HEK293 (cell line): ENCODE measurements around the gene NXPE4.

Source experiments
- CTCF ChIA-PET: fragments of 350-600 bp; formaldehyde crosslinking; extraction: SDS; loops from one replicate; lab custom pipeline; 2021; ENCODE audit warnings: antibody characterized with exemption; lab: Yijun Ruan, JAX
- POLR2A ChIA-PET: fragments of 300-600 bp; formaldehyde crosslinking; extraction: SDS; loops from one replicate; lab custom pipeline; 2020; ENCODE audit warnings: antibody characterized with exemption, inconsistent platforms; lab: Yijun Ruan, JAX
- H3K27ac ChIP-seq: fragments of 200-500 bp; sonication (Bioruptor generic); 2 replicates; pipeline ENCODE4 v1.5.1; 2014; ENCODE audit warnings: low read depth, low read length, control low read depth, inconsistent platforms; ENCODE audit errors: extremely low read depth
- H3K36me3 ChIP-seq, 2 experiments: fragments of 200-500 bp in 1 of 2; sonication (Bioruptor generic) in 1 of 2; 1 replicate in 1 of 2; 2 replicates in 1 of 2; pipeline ENCODE4 v1.5.1; 2014 to 2017; ENCODE audit warnings: inconsistent platforms in 2 of 2, low read length in 2 of 2; ENCODE audit not compliant: control insufficient read depth in 2 of 2, insufficient read depth in 1 of 2
- H3K4me1 ChIP-seq: fragments of 200-500 bp; sonication (Bioruptor generic); 2 replicates; pipeline ENCODE4 v1.5.1; 2014; ENCODE audit warnings: mild to moderate bottlenecking, low read length, inconsistent platforms; ENCODE audit not compliant: control insufficient read depth, insufficient read depth
- H3K4me3 ChIP-seq: 2 replicates; pipeline ENCODE4 v1.5.1; 2011; ENCODE audit warnings: low read depth, mild to moderate bottlenecking, control low read depth, low read length, moderate library complexity
- H3K9me3 ChIP-seq: fragments of 200-500 bp; sonication (Bioruptor generic); 2 replicates; pipeline ENCODE4 v1.5.1; 2014; ENCODE audit warnings: low read depth, low read length, inconsistent platforms; ENCODE audit not compliant: control insufficient read depth, insufficient read depth
- HOXD13 ChIP-seq: sonication (generic); formaldehyde crosslinking; IDR thresholded peaks from 2 replicates; pipeline ENCODE4 v1.8.0; 2022; ENCODE audit warnings: missing genetic modification reagents, borderline replicate concordance
- KLF8 ChIP-seq: fragments of 450-650 bp; formaldehyde crosslinking; IDR thresholded peaks from 2 replicates; pipeline ENCODE4 v1.5.1; 2016; ENCODE audit warnings: missing biosample characterization, missing genetic modification characterization
- SETDB1 ChIP-seq: IDR thresholded peaks from one replicate; pipeline ENCODE4 v1.6.1; 2017; ENCODE audit warnings: mild to moderate bottlenecking, low read length, moderate library complexity, mixed read lengths; ENCODE audit not compliant: insufficient read length
- TRIM28 ChIP-seq: IDR thresholded peaks from 2 replicates; pipeline ENCODE4 v1.6.1; 2011; ENCODE audit warnings: low read length, control low read depth, borderline replicate concordance
- TSHZ1 ChIP-seq: fragments of 450-650 bp; formaldehyde crosslinking; IDR thresholded peaks from 2 replicates; pipeline ENCODE4 v1.5.1; 2016; ENCODE audit warnings: missing biosample characterization, missing genetic modification characterization, borderline replicate concordance
- YY1 ChIP-seq: fragments of 450-650 bp; formaldehyde crosslinking; IDR thresholded peaks from 2 replicates; pipeline ENCODE4 v1.5.1; 2018; ENCODE audit warnings: missing biosample characterization, missing genetic modification characterization
- ZBTB8A ChIP-seq: fragments of 450-650 bp; formaldehyde crosslinking; IDR thresholded peaks from 2 replicates; pipeline ENCODE4 v1.5.1; 2016; ENCODE audit warnings: missing biosample characterization, missing genetic modification characterization
- ZEB2 ChIP-seq: fragments of 450-650 bp; formaldehyde crosslinking; IDR thresholded peaks from 2 replicates; pipeline ENCODE4 v1.5.1; 2016; ENCODE audit warnings: missing biosample characterization, missing genetic modification characterization
- ZNF121 ChIP-seq: fragments of 450-650 bp; formaldehyde crosslinking; IDR thresholded peaks from 2 replicates; pipeline ENCODE4 v1.5.1; 2016; ENCODE audit warnings: missing biosample characterization, missing genetic modification characterization
- ZNF146 ChIP-seq: fragments of 450-650 bp; formaldehyde crosslinking; IDR thresholded peaks from 2 replicates; pipeline ENCODE4 v1.5.1; 2016; ENCODE audit warnings: missing biosample characterization, missing genetic modification characterization
- ZNF148 ChIP-seq: fragments of 450-650 bp; formaldehyde crosslinking; IDR thresholded peaks from 2 replicates; pipeline ENCODE4 v1.5.0; 2017; ENCODE audit warnings: missing biosample characterization, missing genetic modification characterization, borderline replicate concordance
- ZNF184 ChIP-seq: fragments of 450-650 bp; IDR thresholded peaks from 2 replicates; pipeline ENCODE4 v1.5.1; 2018; ENCODE audit warnings: missing biosample characterization, mild to moderate bottlenecking, missing genetic modification characterization
- ZNF19 ChIP-seq: fragments of 450-650 bp; formaldehyde crosslinking; IDR thresholded peaks from 2 replicates; pipeline ENCODE4; 2016; ENCODE audit warnings: missing biosample characterization, missing genetic modification characterization, low read depth
- ZNF23 ChIP-seq: fragments of 450-650 bp; formaldehyde crosslinking; IDR thresholded peaks from 2 replicates; pipeline ENCODE4 v1.5.1; 2016; ENCODE audit warnings: missing biosample characterization, missing genetic modification characterization, borderline replicate concordance
- ZNF239 ChIP-seq: fragments of 450-650 bp; formaldehyde crosslinking; IDR thresholded peaks from 2 replicates; pipeline ENCODE4 v1.5.1; 2016; ENCODE audit warnings: missing biosample characterization, missing genetic modification characterization
- ZNF302 ChIP-seq: fragments of 450-650 bp; formaldehyde crosslinking; IDR thresholded peaks from 2 replicates; pipeline ENCODE4 v1.5.1; 2016; ENCODE audit warnings: missing biosample characterization, missing genetic modification characterization, low read depth
- ZNF37A ChIP-seq: fragments of 450-650 bp; IDR thresholded peaks from 2 replicates; pipeline ENCODE4 v1.5.1; 2018; ENCODE audit warnings: missing biosample characterization, missing genetic modification characterization
- ZNF404 ChIP-seq: fragments of 450-650 bp; formaldehyde crosslinking; IDR thresholded peaks from 2 replicates; pipeline ENCODE4 v1.5.1; 2017; ENCODE audit warnings: missing biosample characterization, missing genetic modification characterization
- ZNF416 ChIP-seq: fragments of 450-650 bp; formaldehyde crosslinking; IDR thresholded peaks from 2 replicates; pipeline ENCODE4 v1.5.1; 2016; ENCODE audit warnings: missing biosample characterization, missing genetic modification characterization
- ZNF449 ChIP-seq: fragments of 450-650 bp; formaldehyde crosslinking; IDR thresholded peaks from 2 replicates; pipeline ENCODE4 v1.5.1; 2017; ENCODE audit warnings: missing biosample characterization, mild to moderate bottlenecking, missing genetic modification characterization, moderate library complexity
- ZNF501 ChIP-seq: fragments of 450-650 bp; formaldehyde crosslinking; IDR thresholded peaks from 2 replicates; pipeline ENCODE4 v1.5.1; 2016; ENCODE audit warnings: missing biosample characterization, missing genetic modification characterization
- ZNF555 ChIP-seq: fragments of 450-650 bp; formaldehyde crosslinking; conservative IDR thresholded peaks from 2 replicates; pipeline ENCODE4 v1.5.1; 2017; ENCODE audit warnings: missing biosample characterization, mild to moderate bottlenecking, missing genetic modification characterization, inconsistent platforms
- ZNF560 ChIP-seq: fragments of 450-650 bp; formaldehyde crosslinking; IDR thresholded peaks from 2 replicates; pipeline ENCODE4 v1.5.1; 2017; ENCODE audit warnings: missing biosample characterization, missing genetic modification characterization, borderline replicate concordance
- ZNF585B ChIP-seq: fragments of 450-650 bp; formaldehyde crosslinking; IDR thresholded peaks from 2 replicates; pipeline ENCODE4 v1.5.1; 2016; ENCODE audit warnings: missing biosample characterization, missing genetic modification characterization
- ZNF624 ChIP-seq: fragments of 450-650 bp; formaldehyde crosslinking; IDR thresholded peaks from 2 replicates; pipeline ENCODE4 v1.5.1; 2017; ENCODE audit warnings: missing biosample characterization, missing genetic modification characterization
- ZNF626 ChIP-seq: fragments of 450-650 bp; sonication (Bioruptor Pico); formaldehyde crosslinking; IDR thresholded peaks from 2 replicates; pipeline ENCODE4 v1.5.1; 2018; ENCODE audit warnings: missing biosample characterization, missing genetic modification characterization, inconsistent platforms
- ZNF660 ChIP-seq: fragments of 450-650 bp; IDR thresholded peaks from 2 replicates; pipeline ENCODE4 v1.5.1; 2018; ENCODE audit warnings: missing biosample characterization, mild to moderate bottlenecking, missing genetic modification characterization
- ZNF792 ChIP-seq: fragments of 450-650 bp; formaldehyde crosslinking; IDR thresholded peaks from 2 replicates; pipeline ENCODE4 v1.5.1; 2016; ENCODE audit warnings: missing biosample characterization, missing genetic modification characterization
- ZXDB ChIP-seq: fragments of 450-650 bp; formaldehyde crosslinking; IDR thresholded peaks from 2 replicates; pipeline ENCODE4 v1.5.1; 2016; ENCODE audit warnings: missing biosample characterization, missing genetic modification characterization

Gene NXPE4

GRCh38 chr11:114615448-114616361 lies 20.1 kb upstream of the NXPE4 start:
- Histone ChIP-seq H3K4me1 (no peaks in the 10 kb centered on the region), H3K36me3 (no peaks in the 10 kb centered on the region), H3K9me3 (no peaks in the 10 kb centered on the region), H3K4me3 (no peak overlapping the region), H3K27ac (no peak overlapping the region)
- POLR2A ChIA-PET: no interaction called here
- TF ChIP-seq SETDB1 (no peak), ZNF501 (tag by site-specific recombination) (no peak), ZNF121 (tag by site-specific recombination) (no peak), HOXD13 (no peak), ZNF302 (no peak), ZNF660 (tag by site-specific recombination) (no peak), ZNF239 (tag by site-specific recombination) (no peak), TRIM28 (no peak), ZNF624 (tag by site-specific recombination) (no peak), ZXDB (tag by site-specific recombination) (no peak), ZNF23 (no peak), ZBTB8A (no peak), ZNF449 (tag by site-specific recombination) (no peak), ZEB2 (no peak), ZNF146 (tag by site-specific recombination) (no peak), ZNF404 (tag by site-specific recombination) (no peak), KLF8 (tag by site-specific recombination) (no peak), ZNF792 (tag by site-specific recombination) (no peak), TSHZ1 (tag by site-specific recombination) (no peak)
- CTCF ChIA-PET: no interaction called here

- ChIA-PET POLR2A (no interaction called here), CTCF (no interaction called here)
- H3K9me3 ChIP-seq: no peaks in the 10 kb centered on the region
- H3K4me3 ChIP-seq: no peak overlapping the region
- H3K4me1 ChIP-seq: no peaks in the 10 kb centered on the region
- H3K27ac ChIP-seq: no peak overlapping the region
- TF ChIP-seq ZNF626 (tag by site-specific recombination) (no peak), ZNF555 (tag by site-specific recombination) (no peak), ZNF148 (tag by site-specific recombination) (no peak), ZNF184 (tag by site-specific recombination) (no peak), YY1 (tag by site-specific recombination) (no peak), ZNF19 (no peak), ZNF560 (tag by site-specific recombination) (no peak), ZNF416 (tag by site-specific recombination) (no peak), ZNF37A (no peak), ZNF585B (tag by site-specific recombination) (no peak)
- no peaks in the 10 kb centered on the region for H3K36me3 ChIP-seq
Observed at GRCh38 chr11:114614127-114614720, 18.6 kb upstream of the NXPE4 start.
